HG03571 (cell line): ENCODE results near the gene PLCL1.

Experiments
- ATAC-seq: cut with Tn5 transposase; IDR thresholded peaks from one replicate; pipeline ENCODE4 v1.9.1; 2021; ENCODE audit not compliant: unreplicated experiment

PLCL1 gene

GRCh38 chr2:198045227-198045626, 240.8 kb downstream of the PLCL1 start:
- ATAC-seq, result no peak

GRCh38 chr2:198052741-198053140, 248.3 kb downstream of the PLCL1 start:
- ATAC-seq, result no peak

- ATAC-seq, result no peak
These were observed 248.8 kb downstream of the PLCL1 start for GRCh38 chr2:198053148-198053547.

GRCh38 chr2:198053776-198054175, 249.4 kb downstream of the PLCL1 start:
- no peak for ATAC-seq

GRCh38 chr2:198054299-198054698, 249.9 kb downstream of the PLCL1 start:
- no peak for ATAC-seq

GRCh38 chr2:198055716-198056115, 251.3 kb downstream of the PLCL1 start:
- no peak for ATAC-seq

GRCh38 chr2:198056836-198057235, 252.4 kb downstream of the PLCL1 start:
- no peak for ATAC-seq

GRCh38 chr2:198059800-198060199, 255.4 kb downstream of the PLCL1 start:
- ATAC-seq, result no peak

- no peak for ATAC-seq
These were observed 255.9 kb downstream of the PLCL1 start for GRCh38 chr2:198060277-198060676.

- no peak for ATAC-seq
These were observed 258.4 kb downstream of the PLCL1 start for GRCh38 chr2:198062826-198063225.

GRCh38 chr2:198063242-198063641, 258.8 kb downstream of the PLCL1 start:
- no peak for ATAC-seq

- no peak for ATAC-seq
These were observed 260.9 kb downstream of the PLCL1 start for GRCh38 chr2:198065322-198065721.

GRCh38 chr2:198066597-198066996, 262.2 kb downstream of the PLCL1 start:
- ATAC-seq, result no peak

GRCh38 chr2:198072655-198073054, 268.3 kb downstream of the PLCL1 start:
- ATAC-seq, result no peak

- ATAC-seq, result no peak
These were observed 268.9 kb downstream of the PLCL1 start for GRCh38 chr2:198073253-198073652.

- no peak for ATAC-seq
These were observed 273.1 kb downstream of the PLCL1 start for GRCh38 chr2:198077477-198077876.

GRCh38 chr2:198080879-198081765, 276.7 kb downstream of the PLCL1 start:
- ATAC-seq, result no peak

- no peak for ATAC-seq
These were observed 279.8 kb downstream of the PLCL1 start for GRCh38 chr2:198084156-198084555.

- ATAC-seq, result no peak
These were observed 291.6 kb downstream of the PLCL1 start for GRCh38 chr2:198096002-198096401.

- ATAC-seq, result no peak
These were observed 292.6 kb downstream of the PLCL1 start for GRCh38 chr2:198096965-198097364.

GRCh38 chr2:198097630-198098029, 293.2 kb downstream of the PLCL1 start:
- ATAC-seq, result no peak

GRCh38 chr2:198098386-198098785, 294.0 kb downstream of the PLCL1 start:
- ATAC-seq, result no peak

- no peak for ATAC-seq
These were observed 294.5 kb downstream of the PLCL1 start for GRCh38 chr2:198098918-198099317.
